DOHH2 (cell line): ENCODE results near the gene CNKSR2.

Experiments
- EZH2phosphoT487 ChIP-seq: fragments of 200-600 bp; sonication (generic); IDR thresholded peaks from 2 replicates; pipeline ENCODE4 v1.6.1; 2017; ENCODE audit warnings: borderline replicate concordance, mild to moderate bottlenecking, antibody characterized with exemption, low read length, moderate library complexity, mixed read lengths
- TF ChIP-seq, protein P1 (sequence below): fragments of 200-600 bp; sonication (generic); IDR thresholded peaks from one replicate; pipeline ENCODE4 v1.5.1; 2014; ENCODE audit warnings: antibody characterized with exemption, mild to moderate bottlenecking, low read depth, low read length; ENCODE audit not compliant: poor library complexity, severe bottlenecking

DNA sequence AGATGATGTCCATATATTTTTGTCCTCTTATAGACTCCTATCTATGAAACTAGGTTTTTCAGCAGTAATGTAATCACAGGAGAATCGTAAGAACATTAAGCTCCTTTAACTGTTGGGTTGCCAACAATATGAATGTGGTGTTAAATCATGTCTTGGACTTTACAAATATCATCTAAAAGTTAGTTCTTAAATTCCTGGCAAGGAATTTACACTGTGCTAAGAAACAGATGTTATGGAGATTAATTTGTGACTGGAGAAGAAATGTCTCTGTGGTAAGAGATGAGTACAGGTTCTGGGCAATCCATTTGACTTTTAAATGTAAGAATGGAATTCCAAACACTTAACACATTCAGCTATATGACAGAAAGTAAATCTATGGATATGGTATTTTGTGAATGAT is 34.6 kb downstream of the CNKSR2 start:
- TF ChIP-seq, protein P1, sequence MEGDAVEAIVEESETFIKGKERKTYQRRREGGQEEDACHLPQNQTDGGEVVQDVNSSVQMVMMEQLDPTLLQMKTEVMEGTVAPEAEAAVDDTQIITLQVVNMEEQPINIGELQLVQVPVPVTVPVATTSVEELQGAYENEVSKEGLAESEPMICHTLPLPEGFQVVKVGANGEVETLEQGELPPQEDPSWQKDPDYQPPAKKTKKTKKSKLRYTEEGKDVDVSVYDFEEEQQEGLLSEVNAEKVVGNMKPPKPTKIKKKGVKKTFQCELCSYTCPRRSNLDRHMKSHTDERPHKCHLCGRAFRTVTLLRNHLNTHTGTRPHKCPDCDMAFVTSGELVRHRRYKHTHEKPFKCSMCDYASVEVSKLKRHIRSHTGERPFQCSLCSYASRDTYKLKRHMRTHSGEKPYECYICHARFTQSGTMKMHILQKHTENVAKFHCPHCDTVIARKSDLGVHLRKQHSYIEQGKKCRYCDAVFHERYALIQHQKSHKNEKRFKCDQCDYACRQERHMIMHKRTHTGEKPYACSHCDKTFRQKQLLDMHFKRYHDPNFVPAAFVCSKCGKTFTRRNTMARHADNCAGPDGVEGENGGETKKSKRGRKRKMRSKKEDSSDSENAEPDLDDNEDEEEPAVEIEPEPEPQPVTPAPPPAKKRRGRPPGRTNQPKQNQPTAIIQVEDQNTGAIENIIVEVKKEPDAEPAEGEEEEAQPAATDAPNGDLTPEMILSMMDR, result no peak
- no peak for TF ChIP-seq EZH2phosphoT487
